Measurements from ENCODE around the gene BUD23.

The BUD23 gene

GRCh38 chr7:73722785-73723184, 39.4 kb downstream of the BUD23 start:
- no peak for TF ChIP-seq CTCF (conservative IDR thresholded peaks at IDR 0.05)
- peak overlapping the region; percentile 73 for H3K27ac ChIP-seq

GRCh38 chr7:73723813-73724212, 40.4 kb downstream of the BUD23 start:
- TF ChIP-seq CTCF (conservative IDR thresholded peaks at IDR 0.05), result no peak
- no peak overlapping the region for H3K27ac ChIP-seq

GRCh38 chr7:73726083-73726466, 42.7 kb downstream of the BUD23 start:
- TF ChIP-seq CTCF (conservative IDR thresholded peaks at IDR 0.05), result no peak; the same call in none of the 2 replicates
- peak overlapping the region; percentile 1; the same call in 1 of the 2 replicates for H3K27ac ChIP-seq

- no peak overlapping the region; the same call in 1 of the 2 replicates for H3K27ac ChIP-seq
- TF ChIP-seq CTCF (conservative IDR thresholded peaks at IDR 0.05), result no peak
Measured at GRCh38 chr7:73727952-73728351, 44.6 kb downstream of the BUD23 start.

- TF ChIP-seq CTCF (conservative IDR thresholded peaks at IDR 0.05), result no peak
- peak overlapping the region; percentile 83; the same call in 1 of the 2 replicates for H3K27ac ChIP-seq
Measured at GRCh38 chr7:73728551-73728950, 45.2 kb downstream of the BUD23 start.

- TF ChIP-seq CTCF (conservative IDR thresholded peaks at IDR 0.05), result no peak
- peak overlapping the region; percentile 83 for H3K27ac ChIP-seq
Measured at GRCh38 chr7:73730485-73730884, 47.1 kb downstream of the BUD23 start.

- TF ChIP-seq CTCF (conservative IDR thresholded peaks at IDR 0.05), result no peak
- no peak overlapping the region; the same call in 1 of the 2 replicates for H3K27ac ChIP-seq
Measured at GRCh38 chr7:73732397-73732796, 49.0 kb downstream of the BUD23 start.

Data from VCaP (cell line).